Epithelial cell of proximal tubule (primary cell): ENCODE data around the gene RMND5B. TPM values are rescaled to one million over a fixed set of nuclear protein-coding genes. Genes with fewer than 3 reads are reported as not detected.

Source experiments
- DNase-seq: peaks from one replicate; pipeline ENCODE4 v3.0.0-alpha.2; 2011; ENCODE audit warnings: low read depth
- H3K4me3 ChIP-seq: 2 replicates; pipeline ENCODE4 v1.5.1; 2011; ENCODE audit warnings: low read depth, mild to moderate bottlenecking, low read length
- total RNA-seq: library from RNA; depleted of rRNA; stranded (reverse); fragments of >200 nt; gene quantifications from 2 replicates; pipeline ENCODE4 v1.2.3, GENCODE V29; 2015
- TF ChIP-seq, protein P1 (sequence below): conservative IDR thresholded peaks from 2 replicates; pipeline ENCODE4 v1.5.1; 2012; ENCODE audit warnings: low read depth, mild to moderate bottlenecking, low read length

The RMND5B gene
- total RNA-seq, 1 donor from 2014 or later, result 31.5 TPM

DNA sequence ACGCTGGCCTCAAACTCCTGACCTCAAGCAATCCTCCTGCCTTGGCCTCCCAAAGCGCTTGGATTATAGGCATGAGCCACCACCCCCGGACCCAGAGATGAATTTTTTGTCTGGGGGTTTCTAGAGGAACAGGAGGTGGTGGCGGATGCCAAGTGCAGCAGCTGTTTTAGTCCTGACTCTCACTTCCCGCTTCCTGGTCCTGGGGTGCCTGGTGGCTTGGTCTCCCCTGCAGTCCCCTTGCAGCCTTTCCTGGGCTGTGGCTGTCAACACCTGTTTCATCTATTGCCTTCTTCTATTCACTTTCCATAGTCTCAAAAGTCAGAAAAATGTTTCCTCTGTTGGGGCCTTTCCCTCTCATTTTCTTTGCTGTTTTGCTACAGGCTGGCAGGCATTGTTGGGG is 29.4 kb downstream of the RMND5B start:
- no peak for DNase-seq
- no peak overlapping the region for H3K4me3 ChIP-seq
- TF ChIP-seq, protein P1, sequence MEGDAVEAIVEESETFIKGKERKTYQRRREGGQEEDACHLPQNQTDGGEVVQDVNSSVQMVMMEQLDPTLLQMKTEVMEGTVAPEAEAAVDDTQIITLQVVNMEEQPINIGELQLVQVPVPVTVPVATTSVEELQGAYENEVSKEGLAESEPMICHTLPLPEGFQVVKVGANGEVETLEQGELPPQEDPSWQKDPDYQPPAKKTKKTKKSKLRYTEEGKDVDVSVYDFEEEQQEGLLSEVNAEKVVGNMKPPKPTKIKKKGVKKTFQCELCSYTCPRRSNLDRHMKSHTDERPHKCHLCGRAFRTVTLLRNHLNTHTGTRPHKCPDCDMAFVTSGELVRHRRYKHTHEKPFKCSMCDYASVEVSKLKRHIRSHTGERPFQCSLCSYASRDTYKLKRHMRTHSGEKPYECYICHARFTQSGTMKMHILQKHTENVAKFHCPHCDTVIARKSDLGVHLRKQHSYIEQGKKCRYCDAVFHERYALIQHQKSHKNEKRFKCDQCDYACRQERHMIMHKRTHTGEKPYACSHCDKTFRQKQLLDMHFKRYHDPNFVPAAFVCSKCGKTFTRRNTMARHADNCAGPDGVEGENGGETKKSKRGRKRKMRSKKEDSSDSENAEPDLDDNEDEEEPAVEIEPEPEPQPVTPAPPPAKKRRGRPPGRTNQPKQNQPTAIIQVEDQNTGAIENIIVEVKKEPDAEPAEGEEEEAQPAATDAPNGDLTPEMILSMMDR, result no peak

DNA sequence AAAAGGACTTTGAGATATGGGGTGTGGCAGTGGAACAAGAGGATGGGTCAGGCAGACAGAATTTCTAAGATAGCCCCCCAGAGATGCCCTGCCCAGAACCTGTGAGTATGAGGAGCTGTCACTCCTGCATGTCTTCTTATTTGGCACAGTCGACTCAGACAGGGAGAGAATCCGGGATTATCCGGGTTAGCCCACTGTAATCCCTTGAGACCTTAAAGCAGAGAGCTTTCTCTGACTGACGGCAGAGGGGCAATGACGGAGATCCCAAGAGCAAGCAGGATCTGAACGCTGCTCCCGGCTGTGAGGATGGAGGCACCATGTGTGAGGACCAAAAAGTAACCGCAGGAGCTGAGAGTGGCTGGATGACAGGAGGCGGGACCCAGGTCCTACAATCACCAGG is 31.7 kb downstream of the RMND5B start:
- DNase-seq, result no peak
- no peak overlapping the region for H3K4me3 ChIP-seq
- TF ChIP-seq, protein P1, result no peak

- H3K4me3 ChIP-seq, result peak overlapping the region; percentile 31
- TF ChIP-seq, protein P1, result peak; percentile 94
- DNase-seq, result no peak
Observed at GRCh38 chr5:178163772-178164735, 33.2 kb downstream of the RMND5B start.

GRCh38 chr5:178165581-178165980 is 34.8 kb downstream of the RMND5B start:
- no peak overlapping the region for H3K4me3 ChIP-seq
- TF ChIP-seq, protein P1, result no peak
- no peak for DNase-seq

DNA sequence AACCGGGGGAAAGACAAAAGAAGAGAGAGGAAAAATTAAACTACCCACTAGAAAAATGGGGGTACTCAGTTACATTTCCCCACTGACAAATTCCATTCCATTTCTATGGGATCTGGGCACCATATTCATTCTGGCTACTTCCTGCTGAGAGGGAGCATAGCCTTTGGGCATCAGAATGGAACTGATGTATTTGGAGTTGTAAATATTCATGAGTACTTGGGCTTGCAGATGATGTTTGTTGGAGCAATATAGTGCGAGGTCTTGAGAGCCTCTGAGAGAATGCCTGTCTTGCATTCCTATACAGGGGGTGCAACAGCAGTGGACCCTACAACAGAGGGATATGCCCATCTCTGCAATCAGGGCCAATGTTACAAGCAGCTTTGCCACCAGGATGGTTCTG is 39.6 kb downstream of the RMND5B start:
- no peak overlapping the region for H3K4me3 ChIP-seq
- TF ChIP-seq, protein P1, result no peak
- DNase-seq, result no peak

GRCh38 chr5:178174456-178174855 is 43.6 kb downstream of the RMND5B start:
- H3K4me3 ChIP-seq, result no peak overlapping the region
- DNase-seq, result no peak
- TF ChIP-seq, protein P1, result no peak
